Sigmoid colon (tissue), 7 donors: ENCODE measurements around the gene FTO. TPM values are rescaled to one million over a fixed set of nuclear protein-coding genes. Genes with fewer than 3 reads are reported as not detected.

Source experiments
- DNase-seq: peaks from one replicate; pipeline ENCODE4 v3.0.0-alpha.2; 2019
- H3K27ac ChIP-seq, 4 donors: fragments of 200-600 bp; sonication (generic); one replicate each; pipeline ENCODE4 v1.5.1; 2016 to 2019; ENCODE audit warnings: mild to moderate bottlenecking in 1 of 4
- H3K27me3 ChIP-seq, 3 donors: fragments of 200-600 bp; sonication (generic); one replicate each; pipeline ENCODE4 v1.5.1; 2019; ENCODE audit warnings: mild to moderate bottlenecking in 1 of 3
- H3K36me3 ChIP-seq, 4 donors: fragments of 200-600 bp; sonication (generic); one replicate each; pipeline ENCODE4 v1.5.1; 2016 to 2019
- H3K4me1 ChIP-seq, 4 donors: fragments of 200-600 bp; sonication (generic); one replicate each; pipeline ENCODE4 v1.5.1; 2017 to 2019
- H3K4me3 ChIP-seq, 4 donors: fragments of 200-600 bp; sonication (generic); one replicate each; pipeline ENCODE4 v1.5.1; 2017 to 2019; ENCODE audit warnings: mild to moderate bottlenecking in 2 of 4, moderate library complexity in 1 of 4
- H3K9me3 ChIP-seq, 4 donors: fragments of 200-600 bp in 3 of 4; sonication (generic) in 3 of 4; one replicate each; pipeline versions ENCODE4 v1.5.1 to v1.6.1; 2013 to 2019
- CTCF ChIP-seq, 4 experiments: fragments of 450-650 bp in 3 of 4; fragments of 200-600 bp in 1 of 4; IDR thresholded peaks; one replicate each; pipeline ENCODE4 v1.5.1; 2016 to 2019; ENCODE audit warnings: antibody characterized with exemption in 4 of 4, mild to moderate bottlenecking in 3 of 4, moderate library complexity in 2 of 4
- EP300 ChIP-seq, 4 donors: sonication (generic); formaldehyde crosslinking; IDR thresholded peaks; one replicate each; pipeline ENCODE4 v1.6.1; 2017; ENCODE audit warnings: antibody characterized with exemption in 4 of 4
- POLR2A ChIP-seq, 2 donors: fragments of 450-650 bp; IDR thresholded peaks; one replicate each; pipeline ENCODE4 v1.6.1; 2016; ENCODE audit warnings: antibody characterized with exemption in 2 of 2, mild to moderate bottlenecking in 2 of 2, moderate library complexity in 2 of 2
- POLR2AphosphoS5 ChIP-seq, 4 donors: sonication (generic); formaldehyde crosslinking; IDR thresholded peaks; one replicate each; pipeline ENCODE4 v1.6.1; 2017; ENCODE audit warnings: antibody characterized with exemption in 4 of 4
- whole genome bisulfite sequencing, 2 donors: extraction: QIAGEN DNeasy Blood & Tissue Kit; methylation state at CpG; one replicate each; pipeline ENCODE4 v1.1.7; 2013; 5-methylcytosine and 5-hydroxymethylcytosine counted together
- intact Hi-C: fragments of 100-400 bp; cut with DNase I; formaldehyde crosslinking; loops from one replicate; pipeline ENCODE4 v1.15.1; 2023
- polyA plus RNA-seq, 3 donors: library from polyadenylated mRNA; stranded (reverse); fragments of 200-250 nt; gene quantifications; one replicate each; pipeline ENCODE4 v1.2.3, GENCODE V29; 2013
- total RNA-seq, 4 donors: library from RNA; depleted of rRNA; stranded (reverse); fragments of >200 nt; gene quantifications; one replicate each; pipeline ENCODE4 v1.1.0, GENCODE V29; 2016
- donor health status: healthy with polysubstance abuse.
- donor health status: Bipolar disorder and iron deficiency.
- donor health status: healthy.

FTO gene
- total and polyA plus RNA-seq, 7 donors = 9.9 to 97.2 (median 77.8) TPM

- no peak for DNase-seq
- WGBS, 2 donors = 86 to 95% methylated on average over 16 of the region's 16 CpGs
- TF ChIP-seq POLR2A (IDR thresholded peaks at IDR 0.05) (no peak), POLR2AphosphoS5 (IDR thresholded peaks at IDR 0.05) (no peak), CTCF (IDR thresholded peaks at IDR 0.05) (no peak), EP300 (IDR thresholded peaks at IDR 0.05) (no peak)
- no peaks in the 10 kb centered on the region for H3K4me1 ChIP-seq
- H3K36me3 ChIP-seq = peaks cover 0 to 33% (median 16%) of the 10 kb centered on the region in 4 donors
- H3K4me3 ChIP-seq = no peak overlapping the region
- no peaks in the 10 kb centered on the region for H3K9me3 ChIP-seq
- intact Hi-C loops = no loop called here
- no peak overlapping the region for H3K27ac ChIP-seq
- no peaks in the 10 kb centered on the region for H3K27me3 ChIP-seq
These were observed 406.3 kb downstream of the FTO start for GRCh38 chr16:54110016-54110981.

DNA sequence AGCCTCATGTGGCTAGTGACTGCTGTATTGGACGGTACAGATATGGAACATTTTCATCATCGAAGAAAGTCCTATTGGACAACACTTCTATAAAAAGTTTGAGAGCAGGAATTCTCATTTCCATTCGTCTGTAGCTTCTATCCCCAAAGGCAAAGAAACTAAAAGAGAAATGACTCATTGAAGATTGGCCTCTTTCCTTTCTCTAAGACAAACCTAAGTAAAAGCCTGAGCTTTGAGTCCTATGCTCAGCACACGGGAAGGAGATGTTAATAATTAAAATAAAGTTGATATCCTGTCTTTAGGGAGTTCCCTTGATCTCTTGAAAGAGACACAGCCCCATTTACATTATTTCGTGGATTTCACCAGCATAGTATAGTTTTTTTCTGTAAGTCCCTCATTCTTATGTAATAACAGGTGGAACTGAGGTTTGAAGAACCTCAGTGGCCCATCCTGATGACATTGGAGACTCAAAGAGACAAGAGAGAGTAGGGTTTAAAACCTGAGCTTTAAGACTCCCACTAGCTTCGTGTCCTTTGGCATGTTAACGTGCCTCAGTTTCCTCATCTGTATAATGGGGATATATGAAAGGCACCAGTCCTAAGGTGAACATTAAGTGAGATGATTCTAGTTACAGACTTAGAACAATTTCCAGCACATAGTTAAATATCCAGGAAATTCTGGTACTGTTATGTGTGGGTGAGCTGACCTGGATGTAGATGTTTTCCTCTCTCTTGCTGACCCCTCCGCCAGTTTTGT lies 408.7 kb downstream of the FTO start:
- DNase-seq = no peak
- Histone ChIP-seq H3K27ac (no peak overlapping the region), H3K4me1 (no peaks in the 10 kb centered on the region), H3K27me3 (no peaks in the 10 kb centered on the region), H3K36me3 (peaks cover 0 to 33% (median 16%) of the 10 kb centered on the region in 4 donors), H3K9me3 (no peaks in the 10 kb centered on the region), H3K4me3 (no peak overlapping the region)
- intact Hi-C loops = no loop called here
- WGBS, 2 donors = 94% methylated on average over 8 of the region's 8 CpGs
- TF ChIP-seq POLR2AphosphoS5 (IDR thresholded peaks at IDR 0.05) (no peak), POLR2A (IDR thresholded peaks at IDR 0.05) (no peak), EP300 (IDR thresholded peaks at IDR 0.05) (no peak), CTCF (IDR thresholded peaks at IDR 0.05) (no peak)

DNA sequence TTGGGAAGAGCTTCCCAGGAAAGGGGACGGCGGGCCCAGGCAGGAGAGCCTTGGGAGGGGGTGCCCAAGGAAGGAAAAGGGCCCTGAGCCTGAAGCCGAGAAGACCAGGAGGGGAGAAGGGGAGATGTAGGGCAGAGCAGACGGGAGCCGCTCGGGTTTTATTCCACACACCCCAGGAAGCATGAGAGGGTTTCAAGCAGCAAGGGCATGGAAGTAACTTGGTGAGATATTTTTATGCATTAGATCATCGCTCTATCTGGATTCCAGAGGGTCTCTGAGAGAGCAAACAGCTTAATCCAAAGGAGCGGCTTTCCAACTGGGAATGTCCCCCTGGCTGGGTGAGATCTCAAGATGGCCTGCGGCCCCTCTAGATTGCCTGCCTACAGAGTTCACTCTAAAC lies 411.6 kb downstream of the FTO start:
- Histone ChIP-seq H3K27ac (no peak overlapping the region), H3K9me3 (no peaks in the 10 kb centered on the region), H3K27me3 (no peaks in the 10 kb centered on the region), H3K4me3 (no peak overlapping the region), H3K36me3 (peaks cover 0 to 33% (median 16%) of the 10 kb centered on the region in 4 donors), H3K4me1 (no peaks in the 10 kb centered on the region)
- intact Hi-C loops = no loop called here
- TF ChIP-seq POLR2A (IDR thresholded peaks at IDR 0.05) (no peak), POLR2AphosphoS5 (IDR thresholded peaks at IDR 0.05) (no peak), EP300 (IDR thresholded peaks at IDR 0.05) (no peak), CTCF (IDR thresholded peaks at IDR 0.05) (no peak)
- no peak for DNase-seq
- 95 to 98% methylated on average over 9 of the region's 9 CpGs for WGBS, 2 donors

DNA sequence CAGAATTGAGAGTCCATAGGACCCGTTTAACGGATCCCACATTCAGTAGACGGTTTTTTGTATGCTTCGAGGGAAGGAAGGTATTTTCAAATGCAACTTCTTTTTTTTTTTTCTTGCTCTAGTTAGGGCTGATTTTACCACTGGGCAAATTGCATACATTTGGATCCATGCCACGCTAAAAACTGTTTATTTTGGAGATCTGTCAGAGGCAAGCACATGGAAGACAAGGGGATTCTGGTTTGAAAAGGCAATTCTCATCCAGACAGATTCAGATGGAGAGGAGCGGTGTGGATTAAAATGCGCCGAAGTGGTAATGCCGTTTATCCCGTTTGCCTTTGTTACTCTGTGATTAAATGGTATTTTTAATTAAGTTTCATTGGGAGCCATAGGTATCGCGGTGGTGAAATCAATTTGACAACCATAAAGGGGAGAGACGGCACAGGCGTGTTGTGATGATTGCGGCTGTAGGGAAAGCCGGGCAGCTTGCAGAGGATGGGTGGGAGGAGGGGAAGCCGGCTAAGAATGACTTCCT lies 412.2 kb downstream of the FTO start:
- DNase-seq = no peak
- Histone ChIP-seq H3K36me3 (peaks cover 0 to 33% (median 16%) of the 10 kb centered on the region in 4 donors), H3K9me3 (no peaks in the 10 kb centered on the region), H3K4me1 (no peaks in the 10 kb centered on the region), H3K4me3 (no peak overlapping the region), H3K27ac (no peak overlapping the region), H3K27me3 (no peaks in the 10 kb centered on the region)
- WGBS, 2 donors = 53 to 83% methylated on average over 17 of the region's 17 CpGs
- intact Hi-C loops = no loop called here
- TF ChIP-seq EP300 (IDR thresholded peaks at IDR 0.05) (no peak), POLR2AphosphoS5 (IDR thresholded peaks at IDR 0.05) (no peak), POLR2A (IDR thresholded peaks at IDR 0.05) (no peak), CTCF (IDR thresholded peaks at IDR 0.05) (no peak)
